A549 (cell line): ENCODE measurements around the gene CBFA2T2. TPM values are rescaled to one million over a fixed set of nuclear protein-coding genes. Genes with fewer than 3 reads are reported as not detected.

Experiments used
- ATAC-seq, 2 experiments: fragments of 200-7000 bp in 1 of 2; fragments of >200 bp in 1 of 2; cut with Nextera tagmentation in 1 of 2; cut with Tn5 transposase in 1 of 2; 3 replicates each; pipeline versions ENCODE4 v1.8.0 to v1.9.1; 2018 to 2020; ENCODE audit warnings: mild to moderate bottlenecking in 1 of 2, moderate library complexity in 1 of 2
- CTCF ChIA-PET: fragments of 300-600 bp; sonication (Branson Sonifier 250); formaldehyde crosslinking; extraction: SDS; loops from one replicate; lab custom pipeline; 2021; ENCODE audit warnings: antibody characterized with exemption, inconsistent platforms; lab: Yijun Ruan, JAX
- POLR2A ChIA-PET: fragments of 350-600 bp; formaldehyde crosslinking; extraction: SDS; loops from one replicate; lab custom pipeline; 2021; ENCODE audit warnings: antibody characterized with exemption, inconsistent platforms; lab: Yijun Ruan, JAX
- DNase-seq, 2 experiments: peaks; one replicate each; pipeline versions ENCODE4 v3.0.0 to v3.0.0-alpha.2; 2011 to 2016; ENCODE audit warnings: low read depth in 1 of 2, low spot score in 1 of 2
- FAIRE-seq: peaks from 2 replicates; lab custom pipeline; 2011; peaks lifted over from hg19 to GRCh38; lab: Jason Lieb, UNC
- H3K27ac ChIP-seq, 2 experiments: fragments of >200 bp; sonication (Bioruptor Twin); formaldehyde crosslinking; 3 replicates each; pipeline ENCODE4 v1.5.1; 2016 to 2017
- H3K4me1 ChIP-seq: fragments of >200 bp; sonication (Bioruptor Twin); formaldehyde crosslinking; 3 replicates; pipeline ENCODE4 v1.6.1; 2016
- H3K4me2 ChIP-seq: fragments of >200 bp; sonication (Bioruptor Twin); formaldehyde crosslinking; 3 replicates; pipeline ENCODE4 v1.6.1; 2016
- H3K4me3 ChIP-seq: fragments of >200 bp; sonication (Bioruptor Twin); formaldehyde crosslinking; 3 replicates; pipeline ENCODE4 v1.5.1; 2016
- H3K9me3 ChIP-seq: fragments of >200 bp; sonication (Bioruptor Twin); formaldehyde crosslinking; 3 replicates; pipeline ENCODE4 v1.6.1; 2016
- ATOH8 ChIP-seq: fragments of 250-450 bp; sonication (Bioruptor Pico); IDR thresholded peaks from 2 replicates; pipeline ENCODE4 v1.5.0; 2020; ENCODE audit warnings: low read depth, mild to moderate bottlenecking, moderate library complexity
- CEBPB ChIP-seq, 2 experiments: fragments of >200 bp in 1 of 2; sonication (Bioruptor Twin) in 1 of 2; formaldehyde crosslinking in 1 of 2; IDR thresholded peaks; 2 replicates each; pipeline ENCODE4 v1.6.1; 2012 to 2016
- CHD2 ChIP-seq: fragments of 150-350 bp; IDR thresholded peaks from 2 replicates; pipeline ENCODE4 v1.6.1; 2014; ENCODE audit warnings: low read length; ENCODE audit not compliant: partially characterized antibody
- CTCF ChIP-seq: fragments of >200 bp; sonication (Bioruptor Twin); formaldehyde crosslinking; IDR thresholded peaks from 3 replicates; pipeline ENCODE4 v1.5.1; 2016
- EHF ChIP-seq: fragments of 250-450 bp; sonication (Bioruptor Pico); IDR thresholded peaks from 2 replicates; pipeline ENCODE4 v1.5.0; 2020; ENCODE audit warnings: mild to moderate bottlenecking
- EHMT2 ChIP-seq: fragments of 200-600 bp; sonication (generic); IDR thresholded peaks from 2 replicates; pipeline ENCODE4 v1.6.1; 2016; ENCODE audit warnings: antibody characterized with exemption, low read depth, mild to moderate bottlenecking, moderate library complexity
- ELK1 ChIP-seq: fragments of 150-350 bp; IDR thresholded peaks from 2 replicates; pipeline ENCODE4 v1.6.1; 2014; ENCODE audit warnings: low read depth, mild to moderate bottlenecking, low read length
- FOSB ChIP-seq: fragments of 250-450 bp; sonication (Bioruptor Pico); IDR thresholded peaks from 2 replicates; pipeline ENCODE4 v1.5.0; 2020; ENCODE audit warnings: mild to moderate bottlenecking, moderate library complexity
- FOSL2 ChIP-seq, 2 experiments: fragments of 450-650 bp in 1 of 2; fragments of >200 bp in 1 of 2; sonication (Bioruptor Twin) in 1 of 2; formaldehyde crosslinking; IDR thresholded peaks; 2 replicates each; pipeline versions ENCODE4 v1.5.0 to v1.6.1; 2016 to 2020; ENCODE audit warnings: mild to moderate bottlenecking in 1 of 2, moderate library complexity in 1 of 2
- HEYL ChIP-seq: fragments of 250-450 bp; sonication (Bioruptor Pico); IDR thresholded peaks from 2 replicates; pipeline ENCODE4 v1.8.0; 2021; ENCODE audit warnings: mild to moderate bottlenecking, moderate library complexity
- HMGXB4 ChIP-seq: fragments of 250-450 bp; sonication (Bioruptor Pico); IDR thresholded peaks from 2 replicates; pipeline ENCODE4 v1.5.0; 2021; ENCODE audit warnings: mild to moderate bottlenecking, moderate library complexity, borderline replicate concordance
- HOXB5 ChIP-seq: fragments of 250-450 bp; sonication (Bioruptor Pico); IDR thresholded peaks from 2 replicates; pipeline ENCODE4 v1.5.0; 2020; ENCODE audit warnings: mild to moderate bottlenecking, moderate library complexity
- MAFK ChIP-seq: fragments of 450-650 bp; IDR thresholded peaks from 2 replicates; pipeline ENCODE4 v1.6.1; 2014; ENCODE audit not compliant: partially characterized antibody
- NPAS2 ChIP-seq: fragments of 250-450 bp; sonication (Bioruptor Pico); IDR thresholded peaks from 2 replicates; pipeline ENCODE4 v1.8.0; 2022; ENCODE audit warnings: mild to moderate bottlenecking, moderate library complexity, borderline replicate concordance
- RCOR1 ChIP-seq: fragments of 150-350 bp; IDR thresholded peaks from 2 replicates; pipeline ENCODE4 v1.6.1; 2014; ENCODE audit warnings: antibody characterized with exemption, low read length, low read depth
- SMC3 ChIP-seq: fragments of >200 bp; sonication (Bioruptor Twin); formaldehyde crosslinking; IDR thresholded peaks from 3 replicates; pipeline ENCODE4 v1.6.1; 2018; ENCODE audit warnings: inconsistent platforms
- SREBF2 ChIP-seq: fragments of 450-650 bp; IDR thresholded peaks from 2 replicates; pipeline ENCODE4 v1.6.1; 2014; ENCODE audit warnings: mild to moderate bottlenecking, moderate library complexity
- TFCP2L1 ChIP-seq: fragments of 250-450 bp; sonication (Bioruptor Pico); IDR thresholded peaks from 2 replicates; pipeline ENCODE4 v1.5.0; 2021; ENCODE audit warnings: mild to moderate bottlenecking
- ZC3H11A ChIP-seq: fragments of 450-650 bp; IDR thresholded peaks from 2 replicates; pipeline ENCODE4 v1.6.1; 2014; ENCODE audit warnings: antibody characterized with exemption, mild to moderate bottlenecking
- ZFP36 ChIP-seq: fragments of 450-650 bp; IDR thresholded peaks from 2 replicates; pipeline ENCODE4 v1.6.1; 2014; ENCODE audit warnings: borderline replicate concordance; ENCODE audit not compliant: partially characterized antibody
- WGBS: methylation state at CpG from one replicate; pipeline ENCODE4 v1.1.6; 2017; ENCODE audit errors: missing lambda C conversion rate; 5-methylcytosine and 5-hydroxymethylcytosine counted together
- polyA plus RNA-seq, 4 experiments: library from polyadenylated mRNA; depleted of rRNA in 3 of 4; stranded (reverse); fragments of >200 nt; fragmentation: RNase III in 1 of 4; extraction: RNeasy Plus Mini Kit Qiagen cat#74134 plus additional on column Dnase treatment in 1 of 4; gene quantifications; 2 replicates in 3 of 4; 3 replicates in 1 of 4; pipeline ENCODE4 v1.2.3, GENCODE V29; 2011 to 2017

Gene CBFA2T2
- polyA plus RNA-seq, 2 of the 4 experiments (the other 2 are of a cell fraction) = 6.8 to 9.4 TPM

- POLR2A ChIA-PET = interaction anchor here (0.5 to 1.5 kb wide), 3 partner anchors 9 to 182 kb away, joined by 3 read pairs; partner anchors contain the start of genes CBFA2T2 and PXMP4
- 82% methylated on average over 17 of the region's 17 CpGs for WGBS
Measured at GRCh38 chr20:33672426-33673113, 182.7 kb downstream of the CBFA2T2 start.

GRCh38 chr20:33673114-33673409 is 183.2 kb downstream of the CBFA2T2 start:
- no peak for DNase-seq
- H3K9me3 ChIP-seq = no peaks in the 10 kb centered on the region
- TF ChIP-seq HMGXB4 (CRISPR knock-in tag) = no peak
- TF ChIP-seq CHD2 = no peak
- TF ChIP-seq, all 56 proteins: peak for 0
- FAIRE-seq (no peak), ATAC-seq (no peak; a peak in 1 of 6 replicates)
- peak overlapping the region; percentile 76 to 94 for H3K27ac ChIP-seq
- H3K4me1 ChIP-seq = peaks cover 23% of the 10 kb centered on the region
- 65% methylated on average over 3 of the region's 4 CpGs for WGBS
- peak overlapping the region; percentile 61 for H3K4me3 ChIP-seq
- H3K4me2 ChIP-seq = peak overlapping the region; percentile 82
- POLR2A ChIA-PET = interaction anchor here (1.5 kb wide), 1 partner anchor 9 kb away, joined by 3 read pairs; no protein-coding TSS in a partner anchor
- CTCF ChIA-PET = interaction anchor here (1.0 to 1.4 kb wide), 2 partner anchors 19 to 456 kb away, joined by 3 to 5 read pairs; no protein-coding TSS in a partner anchor

More at GRCh38 chr20:33672426-33673113, 182.7 kb downstream of the CBFA2T2 start:
- Histone ChIP-seq H3K9me3 (no peaks in the 10 kb centered on the region), H3K4me3 (peak overlapping the region; percentile 61), H3K4me2 (peak overlapping the region; percentile 82), H3K27ac (peak overlapping the region; percentile 76 to 94; a peak in 4 of 6 replicates), H3K4me1 (peaks cover 23% of the 10 kb centered on the region)
- CTCF ChIA-PET = interaction anchor here (1.0 to 2.1 kb wide), 3 partner anchors 10 to 457 kb away, joined by 3 to 10 read pairs (median 5); partner anchors contain the start of gene C20orf144
- TF ChIP-seq TFCP2L1 (CRISPR knock-in tag) = no peak
- no peak for TF ChIP-seq CHD2
- TF ChIP-seq ELK1 = no peak
- TF ChIP-seq EHF (CRISPR knock-in tag) = no peak
- no peak for TF ChIP-seq HEYL (CRISPR knock-in tag)
- TF ChIP-seq SMC3 = no peak
- ATAC-seq (0 out of 6 replicates have a peak, but pooled peaks of 1 of the 2 experiments have one; percentile 1), DNase-seq (no peak), FAIRE-seq (no peak)

- peak overlapping the region; percentile 82 for H3K4me2 ChIP-seq
- H3K27ac ChIP-seq = peak overlapping the region; percentile 76 to 94
- CTCF ChIA-PET = interaction anchor here (1.0 to 1.4 kb wide), 2 partner anchors 20 to 456 kb away, joined by 3 to 5 read pairs; no protein-coding TSS in a partner anchor
- peak overlapping the region; percentile 61 for H3K4me3 ChIP-seq
- WGBS = 14% methylated on average over 16 of the region's 29 CpGs
- no peak for TF ChIP-seq FOSB (CRISPR knock-in tag)
- TF ChIP-seq ELK1 = no peak
- no peak for TF ChIP-seq ATOH8 (CRISPR knock-in tag)
- no peak for TF ChIP-seq TFCP2L1 (CRISPR knock-in tag)
- no peak for TF ChIP-seq CHD2
- TF ChIP-seq EHF (CRISPR knock-in tag) = no peak
- no peak for TF ChIP-seq SREBF2
- no peak for TF ChIP-seq CTCF
- TF ChIP-seq FOSL2 (IDR thresholded peaks at IDR 0.05) = no peak
- TF ChIP-seq FOSL2 (CRISPR knock-in tag; IDR thresholded peaks at IDR 0.05) = no peak
- TF ChIP-seq ZFP36 = no peak
- no peak for TF ChIP-seq RCOR1
- no peak for TF ChIP-seq HOXB5 (CRISPR knock-in tag)
- no peak for TF ChIP-seq MAFK
- TF ChIP-seq NPAS2 (CRISPR knock-in tag) = no peak
- no peak for TF ChIP-seq EHMT2
- TF ChIP-seq CEBPB (IDR thresholded peaks at IDR 0.05) = no peak
- no peak for TF ChIP-seq ZC3H11A
- TF ChIP-seq, all 56 proteins: peak for 0
- ATAC-seq (peak; percentile 36 to 66), DNase-seq (peak in 1 of 2 experiments; percentile 64), FAIRE-seq (no peak)
- POLR2A ChIA-PET = interaction anchor here (1.5 kb wide), 1 partner anchor 10 kb away, joined by 3 read pairs; no protein-coding TSS in a partner anchor
- Histone ChIP-seq H3K4me1 (peaks cover 23% of the 10 kb centered on the region), H3K9me3 (no peaks in the 10 kb centered on the region)
Measured at GRCh38 chr20:33673410-33674293, 183.8 kb downstream of the CBFA2T2 start.
